BLaER1 (cell line): ENCODE results near the gene TTC39A.
A peak's percentile ranks its signal among the peaks of the same experiment; 100 is the strongest.

Source experiments
- H3K27ac ChIP-seq: shearing (Covaris generic); formaldehyde crosslinking; 2 replicates; pipeline ENCODE4 v1.8.1; 2022
- H3K27me3 ChIP-seq: shearing (Covaris generic); formaldehyde crosslinking; 2 replicates; pipeline ENCODE4 v1.8.1; 2022
- H3K36me3 ChIP-seq: shearing (Covaris generic); formaldehyde crosslinking; 2 replicates; pipeline ENCODE4 v1.8.1; 2022
- H3K4me1 ChIP-seq: shearing (Covaris generic); formaldehyde crosslinking; 2 replicates; pipeline ENCODE4 v1.8.1; 2022
- H3K4me2 ChIP-seq: shearing (Covaris generic); formaldehyde crosslinking; 2 replicates; pipeline ENCODE4 v1.8.1; 2022
- H3K4me3 ChIP-seq: shearing (Covaris generic); formaldehyde crosslinking; 2 replicates; pipeline ENCODE4 v1.8.1; 2022
- H3K9ac ChIP-seq: shearing (Covaris generic); formaldehyde crosslinking; 2 replicates; pipeline ENCODE4 v1.8.1; 2022
- H3K9me3 ChIP-seq: shearing (Covaris generic); formaldehyde crosslinking; 2 replicates; pipeline ENCODE4 v1.8.1; 2022
- H4K20me1 ChIP-seq: shearing (Covaris generic); formaldehyde crosslinking; 2 replicates; pipeline ENCODE4 v1.8.1; 2022
- Cebpa-rat ChIP-seq: shearing (Covaris generic); IDR thresholded peaks from 2 replicates; pipeline ENCODE4 v1.8.1; 2022

Gene TTC39A

DNA sequence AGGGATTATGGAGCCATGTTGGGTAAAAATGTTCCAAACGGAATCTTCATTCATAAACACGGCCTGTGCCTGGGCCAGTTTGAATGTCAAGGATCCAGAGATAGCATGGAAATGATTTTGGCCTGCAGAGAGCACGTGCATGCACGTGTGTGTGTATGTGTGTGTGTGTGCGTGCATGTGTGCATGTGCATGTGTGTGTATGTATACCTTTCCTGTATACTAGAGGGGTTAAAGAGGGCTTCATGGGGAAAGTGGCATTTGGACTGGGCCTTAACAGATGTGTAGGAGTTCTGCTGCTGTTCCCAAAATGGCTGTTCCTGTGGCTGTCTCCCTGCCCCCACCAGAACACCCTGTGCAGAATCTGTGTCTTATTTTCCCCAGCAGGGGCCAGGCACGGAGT is 21.7 kb downstream of the TTC39A start:
- H3K4me3 ChIP-seq = no peak overlapping the region
- H3K4me1 ChIP-seq = peaks cover 14% of the 10 kb centered on the region
- no peaks in the 10 kb centered on the region for H4K20me1 ChIP-seq
- H3K9me3 ChIP-seq = no peaks in the 10 kb centered on the region
- H3K36me3 ChIP-seq = no peaks in the 10 kb centered on the region
- no peaks in the 10 kb centered on the region for H3K27me3 ChIP-seq
- no peak overlapping the region for H3K4me2 ChIP-seq
- H3K9ac ChIP-seq = no peak overlapping the region
- no peak for TF ChIP-seq Cebpa-rat
- H3K27ac ChIP-seq = no peak overlapping the region

DNA sequence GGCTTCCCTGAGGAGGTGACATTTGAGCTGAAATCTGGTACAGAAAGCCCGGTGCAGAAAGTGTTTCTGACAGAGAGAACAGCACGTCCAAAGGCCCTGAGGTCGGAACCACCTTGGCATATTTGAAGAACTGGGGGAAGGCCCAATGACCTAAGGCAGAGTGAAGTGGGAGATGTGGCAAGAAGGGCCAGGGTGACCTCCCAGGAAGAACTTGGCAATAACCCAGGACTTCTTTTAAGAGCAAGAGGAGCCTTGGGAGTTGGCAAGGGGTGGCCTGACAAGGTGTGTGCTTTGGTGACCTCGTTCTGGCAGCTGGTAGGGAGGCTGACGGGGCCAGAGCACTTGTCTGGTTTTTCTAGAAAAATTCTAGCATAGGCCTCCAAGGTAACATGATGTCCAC is 23.4 kb downstream of the TTC39A start:
- H3K9me3 ChIP-seq = no peaks in the 10 kb centered on the region

DNA sequence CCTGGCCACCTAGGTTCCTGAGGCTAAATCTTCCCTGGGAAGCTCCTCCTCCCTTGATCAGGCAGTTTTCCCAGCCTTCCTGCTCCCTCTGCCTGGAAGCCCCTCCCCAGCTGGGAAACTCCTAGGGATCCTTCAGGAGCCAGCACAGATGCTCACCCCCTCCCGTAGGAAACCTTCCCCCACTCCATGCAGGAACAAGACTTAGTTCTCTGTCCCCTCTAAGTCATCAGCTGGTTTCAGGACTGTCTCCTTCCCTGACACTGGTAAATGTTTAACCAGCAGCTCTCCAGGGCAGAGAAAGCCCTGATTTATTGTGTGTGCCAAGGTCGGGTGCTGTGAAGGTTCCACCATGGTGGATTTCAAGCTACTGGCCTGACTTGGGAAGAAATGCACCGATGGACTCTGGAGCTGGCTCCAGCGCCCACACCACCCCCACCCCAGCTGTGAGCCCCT is 25.0 kb downstream of the TTC39A start:
- Histone ChIP-seq H3K9ac (no peak overlapping the region), H3K4me1 (peaks cover under 1% of the 10 kb centered on the region), H3K27ac (no peak overlapping the region), H4K20me1 (no peaks in the 10 kb centered on the region), H3K27me3 (no peaks in the 10 kb centered on the region), H3K9me3 (no peaks in the 10 kb centered on the region), H3K36me3 (no peaks in the 10 kb centered on the region), H3K4me2 (no peak overlapping the region), H3K4me3 (no peak overlapping the region)
- no peak for TF ChIP-seq Cebpa-rat

More for the DNA sequence above, 23.4 kb downstream of the TTC39A start:
- Histone ChIP-seq H4K20me1 (no peaks in the 10 kb centered on the region), H3K4me2 (no peak overlapping the region), H3K36me3 (no peaks in the 10 kb centered on the region), H3K27me3 (no peaks in the 10 kb centered on the region), H3K9ac (no peak overlapping the region), H3K4me3 (no peak overlapping the region), H3K4me1 (peaks cover 14% of the 10 kb centered on the region), H3K27ac (no peak overlapping the region)
- TF ChIP-seq Cebpa-rat = no peak

DNA sequence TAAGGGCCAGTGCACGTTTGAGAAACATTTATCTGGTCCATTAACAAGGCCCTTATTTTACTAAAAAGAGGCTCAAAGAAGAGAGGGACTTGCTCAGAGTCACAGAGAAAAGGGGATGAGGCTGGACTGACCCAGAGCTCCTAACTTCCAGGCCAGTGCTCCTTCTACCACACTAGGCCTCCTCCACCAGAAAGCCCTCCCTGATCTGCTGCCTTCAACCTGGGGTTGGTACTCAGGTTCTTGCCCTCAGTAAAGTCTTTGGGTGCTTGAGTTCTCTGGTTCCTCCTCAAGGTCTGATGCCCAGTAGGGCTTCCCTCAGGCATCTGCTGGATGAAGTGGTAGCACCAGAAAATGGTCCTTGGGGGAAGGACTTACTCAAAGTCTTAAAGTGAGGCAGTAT is 26.0 kb downstream of the TTC39A start:
- Histone ChIP-seq H3K27ac (no peak overlapping the region), H3K9ac (no peak overlapping the region), H3K4me2 (no peak overlapping the region), H3K4me3 (no peak overlapping the region), H4K20me1 (no peaks in the 10 kb centered on the region), H3K4me1 (no peaks in the 10 kb centered on the region), H3K36me3 (no peaks in the 10 kb centered on the region), H3K27me3 (no peaks in the 10 kb centered on the region), H3K9me3 (peaks cover 4% of the 10 kb centered on the region; the same call in 1 of the 2 replicates)
- no peak for TF ChIP-seq Cebpa-rat

DNA sequence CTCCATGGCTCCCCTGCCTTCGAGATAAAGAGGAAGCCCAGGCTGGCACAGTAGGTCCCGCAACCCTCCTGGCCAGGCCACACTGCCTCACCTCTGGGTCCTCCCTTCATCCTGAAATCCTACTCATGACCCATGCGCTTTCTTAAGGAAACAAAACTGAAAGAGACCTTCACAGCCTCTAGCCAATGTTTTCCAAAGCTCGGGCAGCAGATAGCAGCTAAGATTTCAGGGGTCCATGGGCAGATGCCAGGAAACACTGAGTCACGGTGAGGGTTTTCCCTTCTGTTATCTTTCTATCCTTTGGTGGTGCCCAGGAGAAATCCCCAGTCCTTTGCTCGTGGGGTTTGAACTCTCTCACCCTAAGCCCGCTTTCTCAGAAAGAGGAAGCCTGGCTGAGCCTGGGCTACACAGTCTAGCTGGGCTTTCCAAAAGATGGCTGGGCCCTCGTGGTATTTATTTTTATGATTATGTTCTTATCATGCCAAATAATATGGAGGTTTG is 26.6 kb downstream of the TTC39A start:
- Histone ChIP-seq H3K9me3 (peaks cover 10% of the 10 kb centered on the region), H3K4me1 (no peaks in the 10 kb centered on the region), H3K36me3 (no peaks in the 10 kb centered on the region), H3K4me3 (no peak overlapping the region), H3K27ac (no peak overlapping the region), H3K9ac (peak overlapping the region; percentile 7; the same call in 1 of the 2 replicates), H3K27me3 (no peaks in the 10 kb centered on the region), H4K20me1 (no peaks in the 10 kb centered on the region), H3K4me2 (no peak overlapping the region)
- no peak for TF ChIP-seq Cebpa-rat

DNA sequence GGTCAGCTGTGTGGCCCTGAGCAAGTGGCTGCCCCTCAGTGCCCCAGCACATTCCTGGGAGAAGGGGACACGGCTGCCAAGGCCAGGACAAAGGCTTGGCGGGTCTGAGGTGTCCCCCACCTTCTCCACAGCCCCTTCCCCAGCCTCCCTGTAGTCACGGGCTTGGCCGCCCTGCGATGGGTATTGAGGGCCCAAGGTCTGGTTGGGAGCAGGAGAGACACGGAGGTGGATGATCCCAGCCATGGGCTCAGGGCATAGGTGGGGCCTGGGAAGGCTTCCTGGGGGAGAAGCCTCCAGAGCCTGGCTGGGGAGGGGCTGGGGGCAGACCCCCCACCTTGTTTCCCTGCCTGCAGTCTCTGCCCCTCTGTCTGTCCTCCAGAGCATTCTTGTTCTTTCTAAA is 27.0 kb downstream of the TTC39A start:
- H3K4me1 ChIP-seq = no peaks in the 10 kb centered on the region
- no peak overlapping the region for H3K4me3 ChIP-seq
- no peaks in the 10 kb centered on the region for H4K20me1 ChIP-seq
- H3K4me2 ChIP-seq = no peak overlapping the region
- no peaks in the 10 kb centered on the region for H3K36me3 ChIP-seq
- peak overlapping the region; percentile 7; the same call in 1 of the 2 replicates for H3K9ac ChIP-seq
- H3K27me3 ChIP-seq = no peaks in the 10 kb centered on the region
- H3K27ac ChIP-seq = no peak overlapping the region
- H3K9me3 ChIP-seq = peaks cover 15% of the 10 kb centered on the region
- TF ChIP-seq Cebpa-rat = no peak

DNA sequence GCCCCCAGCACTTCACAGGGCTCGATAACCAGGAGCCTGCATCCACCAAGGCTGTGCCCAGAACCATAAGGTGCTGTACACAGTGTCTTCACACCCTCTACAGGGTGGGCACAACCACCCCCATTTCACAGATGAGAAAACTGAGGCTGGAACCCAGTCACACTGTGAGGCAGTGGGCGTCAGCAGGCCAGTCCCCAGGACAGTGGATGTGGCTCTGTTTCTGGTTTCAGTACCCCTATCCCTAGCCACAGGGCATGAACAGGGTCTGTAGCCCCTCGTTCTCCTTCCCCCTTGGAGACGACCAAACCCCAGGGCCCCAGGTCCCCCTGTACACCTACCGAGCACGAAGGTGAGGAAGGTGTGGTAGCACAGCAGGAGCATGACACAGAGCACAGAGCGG is 27.6 kb downstream of the TTC39A start:
- H3K27ac ChIP-seq = no peak overlapping the region
- no peak overlapping the region for H3K4me2 ChIP-seq
- H3K4me1 ChIP-seq = no peaks in the 10 kb centered on the region
- no peaks in the 10 kb centered on the region for H4K20me1 ChIP-seq
- H3K9ac ChIP-seq = no peak overlapping the region
- H3K36me3 ChIP-seq = no peaks in the 10 kb centered on the region
- no peaks in the 10 kb centered on the region for H3K27me3 ChIP-seq
- H3K4me3 ChIP-seq = no peak overlapping the region
- no peak for TF ChIP-seq Cebpa-rat
- peaks cover 16% of the 10 kb centered on the region for H3K9me3 ChIP-seq

DNA sequence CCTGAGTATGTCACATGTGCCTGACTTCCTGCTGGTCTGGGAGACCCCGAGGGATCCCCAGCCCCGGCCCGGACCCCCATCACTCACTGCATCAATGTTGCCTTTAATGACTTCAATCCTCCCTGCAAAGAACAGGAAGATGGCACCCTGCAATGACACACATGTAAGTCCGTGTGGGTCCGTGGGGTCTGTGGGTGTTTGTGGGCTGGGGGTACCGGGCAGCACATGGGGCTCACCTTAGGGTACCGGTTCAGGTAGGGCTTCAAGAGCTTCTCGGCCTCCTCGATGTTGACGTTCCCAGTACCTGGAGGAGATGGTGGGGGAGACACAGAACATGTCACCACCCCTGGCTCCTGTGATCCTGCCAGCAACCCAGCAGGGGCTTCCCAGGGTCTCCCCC is 28.1 kb downstream of the TTC39A start:
- Histone ChIP-seq H3K27ac (no peak overlapping the region), H3K4me1 (peaks cover 3% of the 10 kb centered on the region; the same call in 1 of the 2 replicates), H3K9me3 (peaks cover 16% of the 10 kb centered on the region), H3K9ac (no peak overlapping the region), H3K4me2 (no peak overlapping the region), H3K36me3 (no peaks in the 10 kb centered on the region), H3K4me3 (no peak overlapping the region), H4K20me1 (no peaks in the 10 kb centered on the region), H3K27me3 (no peaks in the 10 kb centered on the region)
- no peak for TF ChIP-seq Cebpa-rat

DNA sequence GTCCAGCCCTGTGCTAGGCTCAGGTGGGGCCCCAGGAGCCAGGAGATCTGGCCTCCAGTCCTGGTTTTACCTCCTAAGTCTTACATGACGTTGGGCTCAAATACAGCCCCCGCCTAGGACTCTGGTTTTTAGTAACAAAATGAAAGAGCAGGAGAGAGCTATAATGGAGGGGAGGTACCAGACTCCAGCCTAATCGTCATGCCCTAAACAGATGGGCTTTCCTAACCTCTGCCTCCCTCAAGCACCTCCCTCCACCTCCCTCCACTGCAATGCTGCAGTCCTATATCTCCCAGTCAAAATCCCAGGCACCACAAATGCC is 28.6 kb downstream of the TTC39A start:
- Histone ChIP-seq H3K36me3 (no peaks in the 10 kb centered on the region), H3K27me3 (no peaks in the 10 kb centered on the region), H3K27ac (no peak overlapping the region), H3K4me2 (no peak overlapping the region), H4K20me1 (no peaks in the 10 kb centered on the region), H3K9ac (no peak overlapping the region), H3K4me1 (peaks cover 8% of the 10 kb centered on the region), H3K4me3 (no peak overlapping the region), H3K9me3 (peaks cover 16% of the 10 kb centered on the region)
- no peak for TF ChIP-seq Cebpa-rat

DNA sequence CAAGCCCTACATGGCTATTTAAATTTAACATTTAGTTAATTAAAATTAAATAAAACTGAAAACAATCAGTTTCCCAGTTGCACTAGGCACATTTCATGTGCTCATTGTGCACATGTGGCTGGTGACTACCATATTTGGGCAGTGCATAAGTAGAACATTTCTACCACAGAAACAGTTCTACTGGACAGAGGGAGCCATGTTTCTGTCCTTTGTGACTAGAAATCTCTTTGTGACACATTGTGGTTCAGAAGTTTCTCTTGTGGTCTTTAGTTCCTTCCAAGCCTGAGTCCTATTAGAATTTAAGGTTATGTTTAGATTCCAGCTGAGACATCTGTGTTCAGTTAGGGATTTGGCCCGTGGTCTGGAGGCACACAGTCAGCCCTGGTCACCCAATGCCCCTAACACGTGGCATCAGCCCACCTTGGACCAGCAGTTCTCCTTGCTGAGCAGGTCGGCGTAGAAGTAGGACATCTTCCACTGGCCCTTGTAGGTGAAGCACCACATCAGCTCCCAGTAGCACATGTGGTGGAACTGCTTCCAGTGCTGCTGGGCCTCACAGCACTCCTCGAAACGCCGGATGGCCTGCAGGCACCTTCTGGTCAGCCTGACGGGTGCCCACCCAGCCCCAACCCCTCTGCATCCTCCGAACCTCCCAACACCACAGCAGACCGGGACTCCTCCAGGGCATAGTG is 29.1 kb downstream of the TTC39A start:
- Histone ChIP-seq H3K27ac (no peak overlapping the region), H3K36me3 (no peaks in the 10 kb centered on the region), H4K20me1 (no peaks in the 10 kb centered on the region), H3K4me2 (peak overlapping the region; percentile 6; the same call in 1 of the 2 replicates), H3K4me1 (peaks cover 13% of the 10 kb centered on the region), H3K27me3 (no peaks in the 10 kb centered on the region), H3K9me3 (peaks cover 16% of the 10 kb centered on the region), H3K9ac (no peak overlapping the region), H3K4me3 (no peak overlapping the region)
- no peak for TF ChIP-seq Cebpa-rat
